Ectodermal cell (in vitro differentiated cells): ENCODE measurements around the gene SLIT1.
"Not testable (repeated sequence)": the region's sequence is repeated elsewhere in the genome, so short reads cannot be mapped to it uniquely, and the experiment has no call there.

Experiments used
- H3K27ac ChIP-seq: 2 replicates; pipeline ENCODE4 v1.7.0; 2013; ENCODE audit warnings: mild to moderate bottlenecking, low read depth, low read length; ENCODE audit not compliant: insufficient read depth, poor library complexity, severe bottlenecking
- H3K27me3 ChIP-seq: 2 replicates; pipeline ENCODE4 v1.7.0; 2013; ENCODE audit warnings: mild to moderate bottlenecking, low read length; ENCODE audit not compliant: insufficient read depth, control insufficient read depth, poor library complexity, severe bottlenecking
- H3K36me3 ChIP-seq: one replicate; pipeline ENCODE4 v1.7.0; 2013; ENCODE audit warnings: low read length; ENCODE audit not compliant: control insufficient read depth, insufficient read depth
- H3K4me1 ChIP-seq: one replicate; pipeline ENCODE4 v1.7.0; 2013; ENCODE audit warnings: low read length; ENCODE audit not compliant: control insufficient read depth, insufficient read depth
- H3K4me3 ChIP-seq: 2 replicates; pipeline ENCODE4 v1.7.0; 2013; ENCODE audit warnings: low read depth, low read length, control low read depth; ENCODE audit not compliant: insufficient read depth
- H3K9me3 ChIP-seq: 2 replicates; pipeline ENCODE4 v1.7.0; 2013; ENCODE audit warnings: mild to moderate bottlenecking, low read length, moderate library complexity; ENCODE audit not compliant: control insufficient read depth
- WGBS, 2 experiments: methylation state at CpG; one replicate each; pipeline ENCODE4 v1.1.7; 2013; ENCODE audit warnings: missing lambda C conversion rate in 2 of 2; 5-methylcytosine and 5-hydroxymethylcytosine counted together

SLIT1 gene

GRCh38 chr10:97089209-97089870, 96.4 kb downstream of the SLIT1 start:
- Histone ChIP-seq H3K36me3 (no peaks in the 10 kb centered on the region), H3K9me3 (no peaks in the 10 kb centered on the region), H3K27me3 (peaks cover 3% of the 10 kb centered on the region), H3K27ac (no peak overlapping the region), H3K4me1 (peaks cover 9% of the 10 kb centered on the region), H3K4me3 (no peak overlapping the region)
- 71 to 72% methylated on average over 15 of the region's 15 CpGs for WGBS, 2 experiments

GRCh38 chr10:97087296-97087695, 98.5 kb downstream of the SLIT1 start:
- Histone ChIP-seq H3K27me3 (peaks cover 3% of the 10 kb centered on the region), H3K36me3 (no peaks in the 10 kb centered on the region), H3K4me1 (peaks cover 9% of the 10 kb centered on the region), H3K27ac (no peak overlapping the region), H3K9me3 (no peaks in the 10 kb centered on the region), H3K4me3 (no peak overlapping the region)
- WGBS, 2 experiments = 71 to 74% methylated on average over 9 of the region's 9 CpGs

- no peak overlapping the region for H3K27ac ChIP-seq
- H3K27me3 ChIP-seq = peaks cover 3% of the 10 kb centered on the region
- peaks cover 9% of the 10 kb centered on the region for H3K4me1 ChIP-seq
- no peaks in the 10 kb centered on the region for H3K36me3 ChIP-seq
- no peaks in the 10 kb centered on the region for H3K9me3 ChIP-seq
- WGBS, 2 experiments = 87 to 93% methylated on average over 1 of the region's 1 CpG
- H3K4me3 ChIP-seq = no peak overlapping the region
Observed at GRCh38 chr10:97086530-97086929, 99.2 kb downstream of the SLIT1 start.

GRCh38 chr10:97083228-97083829, 102.4 kb downstream of the SLIT1 start:
- WGBS, 2 experiments = 84% methylated on average over 9 of the region's 9 CpGs
- Histone ChIP-seq H3K9me3 (no peaks in the 10 kb centered on the region), H3K27ac (no peak overlapping the region), H3K4me1 (peaks cover 8% of the 10 kb centered on the region), H3K27me3 (no peaks in the 10 kb centered on the region), H3K4me3 (no peak overlapping the region), H3K36me3 (no peaks in the 10 kb centered on the region)

- WGBS, 2 experiments = 91% methylated on average over 7 of the region's 7 CpGs
- not testable (repeated sequence) for H3K27ac ChIP-seq, H3K27me3 ChIP-seq, H3K4me3 ChIP-seq, H3K36me3 ChIP-seq, H3K9me3 ChIP-seq, H3K4me1 ChIP-seq
Observed at GRCh38 chr10:97082575-97082974, 103.2 kb downstream of the SLIT1 start.

GRCh38 chr10:97081621-97082235, 104.0 kb downstream of the SLIT1 start:
- 12 to 14% methylated on average over 6 of the region's 6 CpGs for WGBS, 2 experiments
- Histone ChIP-seq H3K27ac (no peak overlapping the region), H3K27me3 (peaks cover 6% of the 10 kb centered on the region), H3K9me3 (no peaks in the 10 kb centered on the region), H3K36me3 (no peaks in the 10 kb centered on the region), H3K4me1 (peaks cover 8% of the 10 kb centered on the region), H3K4me3 (no peak overlapping the region)

- Histone ChIP-seq H3K27ac (no peak overlapping the region), H3K9me3 (no peaks in the 10 kb centered on the region), H3K4me3 (no peak overlapping the region), H3K4me1 (peaks cover 11% of the 10 kb centered on the region), H3K36me3 (no peaks in the 10 kb centered on the region), H3K27me3 (peaks cover 21% of the 10 kb centered on the region)
- 30 to 41% methylated on average over 7 of the region's 7 CpGs for WGBS, 2 experiments
Observed at GRCh38 chr10:97080051-97080776, 105.5 kb downstream of the SLIT1 start.

- Histone ChIP-seq H3K4me3 (no peak overlapping the region), H3K27me3 (peaks cover 22% of the 10 kb centered on the region), H3K27ac (no peak overlapping the region), H3K36me3 (no peaks in the 10 kb centered on the region), H3K9me3 (no peaks in the 10 kb centered on the region), H3K4me1 (peaks cover 18% of the 10 kb centered on the region)
- 70 to 76% methylated on average over 3 of the region's 3 CpGs for WGBS, 2 experiments
Observed at GRCh38 chr10:97079448-97079847, 106.3 kb downstream of the SLIT1 start.

- Histone ChIP-seq H3K27me3 (peaks cover 22% of the 10 kb centered on the region), H3K4me3 (no peak overlapping the region)
Observed at GRCh38 chr10:97078938-97079445, 106.8 kb downstream of the SLIT1 start.

More at GRCh38 chr10:97078938-97079445, 106.8 kb downstream of the SLIT1 start:
- 75 to 93% methylated on average over 1 of the region's 2 CpGs for WGBS, 2 experiments
- Histone ChIP-seq H3K36me3 (no peaks in the 10 kb centered on the region), H3K27ac (no peak overlapping the region), H3K4me1 (peaks cover 22% of the 10 kb centered on the region), H3K9me3 (no peaks in the 10 kb centered on the region)
